AML-193 (cell line): ENCODE data around the gene TBCD.
"Not testable (repeated sequence)": the region's sequence is repeated elsewhere in the genome, so short reads cannot be mapped to it uniquely, and the experiment has no call there.

ENCODE experiments used
- DNase-seq, 2 experiments: peaks; one replicate each; lab custom pipeline; 2025; lab: John Stamatoyannopoulos, UW

Gene TBCD

GRCh38 chr17:82957961-82958561 lies 206.2 kb downstream of the TBCD start:
- DNase-seq: no peak

GRCh38 chr17:82959242-82959930 lies 207.5 kb downstream of the TBCD start:
- DNase-seq: no peak

- DNase-seq: no peak
These were observed 208.1 kb downstream of the TBCD start for GRCh38 chr17:82959990-82960418.

GRCh38 chr17:82960419-82961271 lies 208.8 kb downstream of the TBCD start:
- no peak for DNase-seq

GRCh38 chr17:82961366-82962162 lies 209.7 kb downstream of the TBCD start:
- no peak for DNase-seq

DNA sequence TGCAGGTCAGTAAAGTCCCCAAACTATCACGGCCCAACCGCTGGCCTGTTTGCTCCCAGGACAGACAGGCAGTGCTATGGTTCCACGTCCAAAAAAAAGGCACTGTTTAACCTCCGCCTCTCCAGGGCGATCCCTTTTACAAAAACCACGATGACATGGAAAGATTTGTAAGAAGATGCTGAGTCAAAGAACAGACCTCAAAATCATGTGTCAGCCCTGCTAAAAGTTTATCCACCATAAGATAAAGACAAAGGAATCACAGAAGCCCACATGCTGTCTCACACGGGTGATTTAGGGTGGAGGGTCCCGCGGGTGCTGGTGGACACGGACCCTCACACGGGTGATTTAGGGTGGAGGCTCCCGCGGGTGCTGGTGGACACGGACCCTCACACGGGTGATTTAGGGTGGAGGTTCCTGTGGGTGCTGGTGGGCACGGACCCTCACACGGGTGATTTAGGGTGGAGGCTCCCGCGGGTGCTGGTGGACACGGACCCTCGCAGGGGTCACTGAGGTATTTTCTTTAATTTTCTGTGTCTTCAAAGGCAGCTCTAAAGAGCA lies 210.4 kb downstream of the TBCD start:
- DNase-seq: no peak

- DNase-seq: no peak
These were observed 211.5 kb downstream of the TBCD start for GRCh38 chr17:82963104-82963950.

DNA sequence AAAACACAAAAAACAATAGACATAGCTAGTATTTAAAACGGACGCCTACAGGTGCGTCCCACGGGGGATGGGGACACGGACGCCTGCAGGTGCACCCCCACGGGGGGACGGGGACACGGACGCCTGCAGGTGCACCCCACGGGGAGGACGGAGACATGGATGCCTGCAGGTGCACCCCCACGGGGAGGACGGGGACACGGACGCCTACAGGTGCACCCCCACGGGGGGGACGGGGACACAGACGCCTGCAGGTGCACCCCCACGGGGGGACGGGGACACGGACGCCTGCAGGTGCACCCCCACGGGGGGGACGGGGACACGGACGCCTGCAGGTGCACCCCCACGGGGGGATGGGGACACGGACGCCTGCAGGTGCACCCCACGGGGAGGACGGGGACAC lies 212.6 kb downstream of the TBCD start:
- DNase-seq: not testable (repeated sequence)

GRCh38 chr17:82964851-82965341 lies 213.0 kb downstream of the TBCD start:
- DNase-seq: no peak

GRCh38 chr17:82965371-82965770 lies 213.5 kb downstream of the TBCD start:
- DNase-seq: no peak

DNA sequence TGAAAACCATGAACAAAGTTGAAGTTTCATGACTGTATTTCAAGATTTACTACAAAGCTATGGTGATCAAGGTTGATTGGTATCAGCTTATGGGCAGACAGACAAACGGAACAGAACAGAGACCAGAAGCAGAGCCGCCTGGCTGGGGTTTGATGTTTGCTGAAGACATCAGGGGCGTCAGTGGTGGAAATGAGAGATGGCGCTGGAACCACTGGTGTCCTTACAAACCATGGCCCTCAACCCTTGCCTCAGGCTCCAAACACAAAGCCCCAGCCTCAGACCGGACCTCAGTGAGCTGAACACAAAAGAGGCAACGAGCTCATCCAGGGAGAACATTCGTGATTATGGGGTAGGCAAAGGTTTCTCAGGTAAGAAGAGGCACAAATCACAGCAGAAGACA lies 214.6 kb downstream of the TBCD start:
- no peak for DNase-seq

GRCh38 chr17:82967268-82968032 lies 215.6 kb downstream of the TBCD start:
- no peak for DNase-seq

GRCh38 chr17:82968033-82968841 lies 216.4 kb downstream of the TBCD start:
- DNase-seq: not testable (repeated sequence)

GRCh38 chr17:82970067-82970466 lies 218.2 kb downstream of the TBCD start:
- DNase-seq: no peak

DNA sequence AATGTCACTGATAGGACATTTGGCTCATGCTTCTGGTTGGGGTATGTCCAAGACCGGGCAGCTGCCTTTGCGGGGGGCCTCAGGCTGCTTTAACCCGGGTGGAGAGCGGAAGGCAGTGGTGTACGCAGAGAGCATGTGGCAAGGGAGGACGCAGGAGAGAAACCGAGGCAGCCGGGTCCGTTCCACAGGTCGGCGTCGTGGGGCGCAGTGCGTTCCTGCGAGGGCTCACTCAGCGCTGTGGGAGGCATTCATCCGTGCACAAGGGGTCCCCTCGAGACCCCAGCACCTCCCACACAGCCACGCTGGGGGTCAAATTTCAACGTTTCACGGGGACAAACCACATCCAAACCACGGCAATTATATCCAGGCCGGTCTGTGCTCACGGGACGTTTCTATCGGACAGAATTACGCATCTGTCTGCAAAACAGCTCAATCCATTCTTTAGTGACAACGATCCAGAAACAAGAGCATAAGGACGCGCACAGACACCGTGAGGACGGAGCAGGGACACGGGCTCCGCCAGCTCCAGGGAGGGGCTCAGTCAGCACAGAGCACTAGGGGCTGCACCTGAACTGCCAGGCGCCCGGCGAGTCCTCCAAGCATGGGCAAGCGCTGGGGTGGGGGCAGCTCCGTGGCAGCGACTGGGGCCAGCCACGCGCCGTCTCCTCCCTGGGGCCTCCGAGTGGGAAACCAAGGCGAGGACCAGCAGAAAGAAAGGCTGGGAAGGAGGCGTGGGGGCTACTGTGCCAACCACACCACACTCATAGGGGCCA lies 219.1 kb downstream of the TBCD start:
- DNase-seq: no peak

GRCh38 chr17:82972836-82973372 lies 221.0 kb downstream of the TBCD start:
- DNase-seq: no peak

GRCh38 chr17:82973456-82974135 lies 221.7 kb downstream of the TBCD start:
- no peak for DNase-seq
